T1000 (cell line): ENCODE measurements around the gene ACO1.
A peak's percentile ranks its signal among the peaks of the same experiment; 100 is the strongest.

Experiments
- DNase-seq: peaks from one replicate; lab custom pipeline; 2025; ENCODE audit warnings: mixed read lengths; lab: John Stamatoyannopoulos, UW

ACO1 gene

DNA sequence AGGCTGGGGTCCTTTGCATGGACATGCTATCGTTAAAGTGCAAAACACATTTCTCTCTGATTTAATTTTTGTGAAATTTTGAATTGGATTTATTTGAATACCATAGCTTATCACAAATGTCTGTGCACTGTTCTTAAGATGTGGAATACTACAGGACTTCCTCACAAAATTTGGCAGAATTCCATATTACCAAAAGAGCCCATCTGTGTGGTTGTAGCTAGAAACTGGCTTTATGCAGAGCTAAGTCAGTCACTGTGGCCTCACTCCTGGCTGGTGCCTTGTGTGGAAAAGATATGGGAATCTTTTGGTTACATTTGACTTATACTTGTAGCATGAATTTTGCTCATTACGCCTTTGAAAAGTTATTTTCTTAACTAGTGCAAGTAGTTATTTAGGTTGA, 35.5 kb downstream of the ACO1 start:
- DNase-seq, result no peak

DNA sequence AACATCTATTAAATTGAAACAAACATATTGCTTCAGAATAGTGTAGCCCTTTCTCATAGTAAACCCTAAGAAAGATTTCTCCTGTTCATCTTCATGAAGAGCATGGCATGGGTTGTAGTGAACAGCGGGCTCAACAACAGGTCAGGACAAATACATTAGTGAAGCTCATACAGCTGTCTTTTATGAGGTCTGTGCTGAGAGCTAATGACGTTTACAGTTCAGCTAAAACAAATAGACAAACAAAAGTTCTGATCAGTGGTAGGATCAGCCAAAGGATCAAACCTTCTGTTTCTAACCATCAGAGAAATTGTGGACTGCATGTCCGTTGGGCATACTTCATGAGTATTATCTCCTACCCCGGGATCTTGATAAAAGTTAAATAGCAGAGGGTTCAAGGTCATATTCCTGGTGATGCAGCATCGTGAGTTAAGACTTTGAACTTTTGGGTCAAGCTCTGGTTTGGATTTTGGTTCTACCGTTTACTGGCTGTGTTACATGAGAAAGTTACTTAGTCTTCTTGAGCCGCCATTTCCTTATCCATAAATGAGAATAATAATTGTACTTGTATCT, 37.9 kb downstream of the ACO1 start:
- no peak for DNase-seq

DNA sequence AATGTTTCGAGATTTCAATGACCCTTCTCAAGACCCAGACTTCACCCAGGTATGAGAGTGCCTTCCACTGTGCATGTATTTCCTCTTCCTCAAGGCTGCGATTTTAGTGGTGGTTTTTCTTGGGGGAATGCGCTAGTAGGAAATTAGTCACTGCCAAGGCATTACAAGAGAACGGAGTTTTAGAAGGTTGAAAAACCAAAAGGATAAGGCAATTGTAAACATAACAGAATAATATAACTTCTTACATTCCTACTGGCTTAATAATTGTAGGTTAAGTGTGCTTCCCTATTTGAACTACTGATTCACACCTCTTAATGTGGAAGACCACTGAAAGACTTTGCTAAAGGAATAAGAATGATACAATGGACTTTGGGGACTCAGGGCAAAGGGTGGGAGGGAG, 38.9 kb downstream of the ACO1 start:
- DNase-seq, result no peak

DNA sequence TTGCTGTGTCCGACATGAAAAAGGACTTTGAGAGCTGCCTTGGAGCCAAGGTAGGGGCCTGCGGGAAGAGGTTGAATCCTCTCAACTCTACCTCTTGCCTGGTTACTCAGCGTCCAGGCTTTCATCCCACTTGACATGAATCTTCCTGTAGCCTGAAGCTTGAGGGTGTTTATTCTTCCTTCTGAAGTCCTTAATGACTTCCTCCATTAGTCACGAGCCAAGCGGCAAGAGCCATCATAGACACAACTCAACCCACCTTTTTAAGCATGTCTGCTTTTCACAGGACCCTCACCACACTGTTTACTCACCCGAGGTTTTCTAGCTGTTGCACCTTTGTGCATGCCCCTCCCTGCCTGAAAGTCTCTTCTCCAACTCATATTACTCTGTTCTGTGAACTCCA, 40.2 kb downstream of the ACO1 start:
- DNase-seq, result no peak

DNA sequence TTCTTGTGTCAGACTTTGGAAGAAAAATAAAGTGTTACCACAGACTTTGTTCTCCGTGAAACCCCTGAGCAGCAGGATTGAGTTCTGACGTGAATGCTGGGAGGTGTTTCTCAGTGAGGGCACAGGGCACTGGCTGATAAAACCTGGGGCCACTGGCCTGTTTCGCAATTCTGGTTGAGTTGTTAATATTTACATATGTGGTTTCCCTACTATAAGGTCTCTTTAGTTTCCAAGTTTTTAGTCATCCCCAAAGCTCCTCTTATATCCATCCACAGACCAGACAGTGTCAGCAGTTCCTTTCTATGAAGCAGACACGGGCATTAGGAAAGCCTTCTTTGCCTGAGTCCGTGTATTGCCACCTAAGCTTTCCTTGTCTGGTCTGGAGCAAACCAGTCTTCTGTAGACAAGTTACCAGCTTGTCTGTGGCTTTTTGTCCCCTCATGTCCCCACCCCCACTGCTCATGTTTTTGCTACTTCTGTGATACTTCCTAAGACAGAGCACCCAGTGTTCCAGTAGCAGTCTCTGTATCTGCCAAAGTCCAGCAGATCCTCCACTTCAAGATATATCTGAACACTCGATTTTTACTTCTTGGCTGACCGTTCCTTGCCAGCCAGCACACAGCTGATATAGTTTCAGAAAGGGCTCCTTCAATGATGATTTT, 42.0 kb downstream of the ACO1 start:
- DNase-seq, result peak; percentile 23

DNA sequence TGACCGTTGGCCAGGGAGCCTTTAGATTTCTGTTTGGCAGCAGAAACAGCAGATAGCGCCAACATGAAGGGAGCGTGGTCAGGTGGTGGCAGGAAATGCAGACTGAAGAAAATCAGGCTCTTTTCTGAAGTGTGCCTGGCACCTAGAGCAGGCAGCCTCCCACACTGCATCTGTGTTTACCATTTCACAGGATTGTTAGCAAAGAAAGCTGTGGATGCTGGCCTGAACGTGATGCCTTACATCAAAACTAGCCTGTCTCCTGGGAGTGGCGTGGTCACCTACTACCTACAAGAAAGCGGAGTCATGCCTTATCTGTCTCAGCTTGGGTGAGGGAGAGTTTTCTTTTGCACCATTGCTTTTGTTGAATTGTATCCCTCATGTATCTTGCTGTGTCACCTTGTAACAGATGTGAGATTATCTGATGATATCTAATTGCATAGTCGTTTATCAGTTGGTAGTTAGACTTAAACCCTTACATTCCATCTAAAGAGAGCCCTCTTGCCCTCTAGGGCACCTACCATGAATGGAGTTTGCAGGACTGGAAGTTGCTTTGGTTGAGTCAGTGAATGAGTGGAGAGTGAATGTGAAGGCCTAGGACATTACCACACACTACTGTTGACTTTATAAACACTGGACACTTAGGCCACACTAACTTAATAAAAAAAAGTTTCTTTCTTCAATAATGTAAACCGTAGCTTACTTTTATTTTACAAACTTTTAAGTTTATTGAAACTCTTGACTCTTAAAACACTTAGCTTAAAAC, 42.8 kb downstream of the ACO1 start:
- no peak for DNase-seq

DNA sequence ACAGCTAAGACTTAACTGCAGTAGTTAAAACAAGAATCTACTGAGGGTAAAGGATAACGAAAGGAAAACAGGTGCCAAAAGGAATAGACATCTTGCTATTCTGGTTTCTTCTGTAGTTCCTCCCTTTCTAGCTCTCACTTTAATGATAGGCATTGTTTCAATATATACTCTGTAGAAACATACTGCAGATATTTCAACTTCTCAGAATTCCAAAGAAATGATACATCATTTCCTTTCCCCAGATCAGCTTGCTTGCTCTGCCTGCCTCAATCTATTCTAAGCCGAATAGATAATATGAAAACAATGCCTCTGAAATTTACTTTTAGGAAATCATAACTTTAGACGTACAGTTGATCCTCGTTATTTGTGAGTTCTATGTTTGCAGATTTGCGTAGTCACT, 46.3 kb downstream of the ACO1 start:
- no peak for DNase-seq

DNA sequence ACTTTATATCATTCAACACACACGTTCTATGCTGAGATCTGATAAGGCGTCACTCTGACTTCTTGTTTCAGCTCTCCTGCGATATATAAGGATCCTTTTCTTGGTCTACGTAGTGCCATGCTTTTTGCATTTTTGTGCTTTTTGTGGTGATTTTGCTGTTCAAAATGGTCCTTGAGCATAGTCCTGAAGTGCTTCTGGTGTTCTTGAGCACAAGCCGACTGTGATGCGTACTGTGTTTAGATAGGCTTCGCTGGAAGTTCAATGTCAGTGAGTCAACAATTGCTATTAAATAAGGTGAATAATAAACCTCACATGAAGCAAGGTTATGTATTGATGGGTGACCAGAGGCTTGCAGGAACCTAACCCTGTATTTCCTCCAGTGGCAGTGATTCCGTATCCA, 46.8 kb downstream of the ACO1 start:
- no peak for DNase-seq

DNA sequence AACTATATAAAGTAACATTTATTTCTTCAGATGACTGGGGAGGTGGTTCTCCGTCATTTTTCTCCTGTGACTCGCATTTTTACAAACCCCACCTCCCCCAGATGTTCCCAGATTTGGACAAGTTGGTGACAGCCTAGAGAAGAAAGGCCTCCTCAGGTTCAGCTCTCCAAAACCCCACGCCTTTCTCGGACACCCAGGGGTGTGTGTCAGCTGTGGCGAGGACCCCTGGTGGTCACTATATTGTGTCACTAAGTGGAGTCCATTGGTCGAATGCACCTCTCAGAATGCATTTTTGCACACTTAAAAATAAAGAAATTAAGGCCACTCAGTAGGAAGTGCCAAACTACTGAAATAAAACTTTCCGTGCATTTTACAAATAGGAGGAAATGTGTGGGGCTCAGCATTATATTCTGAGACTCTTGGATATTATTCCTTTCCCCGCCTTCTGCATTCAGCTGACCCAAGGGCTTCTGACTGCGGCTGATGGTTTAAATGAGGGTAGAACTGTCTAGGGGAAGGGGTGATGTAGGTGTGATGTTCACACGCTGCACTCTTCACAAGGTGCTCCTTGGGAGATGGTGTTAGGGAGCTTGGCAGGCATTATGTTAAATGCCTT, 47.6 kb downstream of the ACO1 start:
- no peak for DNase-seq

DNA sequence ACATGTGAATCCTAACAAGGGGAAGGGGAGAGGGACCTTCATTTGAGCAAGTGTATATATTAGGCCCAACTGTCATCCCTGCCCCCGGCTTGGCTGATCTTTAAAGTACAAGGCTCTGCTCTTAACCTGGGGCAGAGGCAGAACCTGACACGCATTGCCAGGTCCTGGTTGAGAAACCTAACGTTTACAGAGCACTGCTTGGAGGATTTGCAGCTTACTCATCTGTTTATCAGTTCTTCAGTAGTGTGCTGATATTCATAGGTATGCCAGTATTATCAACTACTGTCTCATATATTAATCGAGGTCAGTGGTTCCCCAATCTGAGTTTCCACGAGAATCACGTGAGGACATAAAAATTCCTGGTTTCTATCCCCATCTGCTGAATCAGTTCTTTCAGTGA, 50.4 kb downstream of the ACO1 start:
- DNase-seq, result no peak

DNA sequence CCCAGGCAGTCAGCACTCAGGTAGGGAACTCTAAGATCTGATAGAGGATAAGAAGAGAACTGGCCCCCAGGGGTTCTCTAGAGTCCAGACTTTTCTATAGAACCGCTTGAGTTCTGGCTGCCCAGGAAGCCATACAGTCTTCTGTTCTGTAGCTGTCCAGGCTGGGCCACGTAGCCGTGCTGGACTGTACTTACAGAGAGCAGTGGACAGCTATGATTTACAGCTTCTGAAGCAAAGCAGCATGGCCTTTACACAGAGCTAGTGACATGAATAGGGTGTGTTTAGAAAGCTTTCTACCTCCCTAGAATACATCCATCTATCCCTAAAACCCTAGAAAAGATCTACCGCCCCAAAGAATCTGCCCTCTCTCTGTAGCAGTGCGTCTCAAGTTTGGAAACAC, 57.2 kb downstream of the ACO1 start:
- DNase-seq, result no peak

DNA sequence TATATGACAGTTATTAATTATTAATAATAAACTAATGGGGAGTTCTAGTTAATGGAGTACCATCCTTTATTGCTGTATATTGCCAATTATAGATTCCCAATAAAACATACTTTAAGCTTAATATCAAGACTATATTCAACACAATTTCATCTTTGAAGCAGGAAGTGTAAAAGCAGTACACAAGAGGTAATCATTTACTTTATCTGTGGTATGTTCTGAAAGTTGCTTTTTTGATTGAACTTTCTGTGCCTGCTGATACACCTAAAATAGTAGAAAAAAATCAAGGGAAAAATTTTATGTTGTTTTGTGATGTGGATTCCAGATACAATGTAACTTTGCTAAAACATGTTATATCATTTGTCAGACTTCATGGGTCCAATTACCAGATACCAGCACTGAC, 58.0 kb downstream of the ACO1 start:
- DNase-seq, result no peak

DNA sequence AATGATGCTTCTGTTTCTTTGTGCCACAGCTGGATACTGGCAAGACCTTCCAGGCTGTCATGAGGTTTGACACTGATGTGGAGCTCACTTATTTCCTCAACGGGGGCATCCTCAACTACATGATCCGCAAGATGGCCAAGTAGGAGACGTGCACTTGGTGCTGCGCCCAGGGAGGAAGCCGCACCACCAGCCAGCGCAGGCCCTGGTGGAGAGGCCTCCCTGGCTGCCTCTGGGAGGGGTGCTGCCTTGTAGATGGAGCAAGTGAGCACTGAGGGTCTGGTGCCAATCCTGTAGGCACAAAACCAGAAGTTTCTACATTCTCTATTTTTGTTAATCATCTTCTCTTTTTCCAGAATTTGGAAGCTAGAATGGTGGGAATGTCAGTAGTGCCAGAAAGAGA, 65.5 kb downstream of the ACO1 start:
- DNase-seq, result no peak

DNA sequence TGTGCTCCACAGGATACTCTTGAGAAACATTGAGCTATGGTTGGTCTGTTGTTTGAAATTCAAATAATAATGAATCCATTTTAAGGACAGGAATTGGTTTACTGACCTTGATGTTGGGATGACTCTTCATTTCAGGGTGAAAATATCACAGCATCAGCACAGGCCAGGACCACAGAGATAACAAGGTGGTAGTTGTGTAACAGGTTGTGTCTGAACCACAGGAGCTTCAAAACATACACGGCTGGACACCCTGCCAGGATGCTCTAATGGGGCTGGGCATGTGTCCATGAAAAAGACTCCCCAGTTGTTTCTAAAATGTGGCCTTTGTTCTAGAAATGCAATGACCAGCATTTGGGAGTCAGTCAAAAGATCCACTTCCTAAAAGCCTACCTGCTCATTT, 69.8 kb downstream of the ACO1 start:
- DNase-seq, result no peak

DNA sequence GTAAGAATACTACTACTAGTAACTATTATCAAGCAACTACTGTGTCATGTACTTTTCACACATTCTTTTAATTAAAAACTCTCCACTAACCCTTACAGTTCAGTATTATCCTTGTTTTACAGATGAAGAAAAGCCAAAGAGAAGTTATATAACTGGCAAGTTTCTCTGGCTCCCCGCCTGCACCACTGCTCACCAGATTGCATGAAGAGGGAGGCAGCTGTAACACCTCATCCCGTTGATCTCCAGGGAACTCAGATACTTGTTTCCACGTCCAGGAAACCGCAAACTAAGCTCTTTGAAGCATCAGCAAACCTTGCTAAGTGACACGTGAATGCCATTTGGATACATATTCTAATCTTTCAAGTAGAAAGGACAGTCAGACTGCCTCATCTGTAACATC, 71.3 kb downstream of the ACO1 start:
- DNase-seq, result no peak

DNA sequence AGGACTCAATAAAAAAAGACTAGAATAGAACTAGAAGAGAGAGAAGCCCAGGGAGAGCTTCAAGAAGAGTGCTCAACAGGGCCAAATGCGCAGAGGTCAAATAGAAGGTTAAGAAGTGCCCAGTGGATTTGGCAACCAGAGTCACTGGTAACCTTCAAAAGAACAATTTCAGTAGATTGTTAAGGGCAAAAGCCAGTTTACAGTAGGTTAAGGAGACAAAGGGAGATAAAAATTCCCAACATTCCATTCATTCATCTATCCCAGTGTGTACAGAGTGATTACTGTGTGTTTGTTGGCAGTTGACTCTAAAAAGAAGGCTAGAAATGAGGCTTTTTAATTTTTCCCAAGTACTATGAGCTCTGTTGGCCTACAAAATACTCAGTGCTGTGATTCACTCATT, 72.1 kb downstream of the ACO1 start:
- DNase-seq, result no peak

DNA sequence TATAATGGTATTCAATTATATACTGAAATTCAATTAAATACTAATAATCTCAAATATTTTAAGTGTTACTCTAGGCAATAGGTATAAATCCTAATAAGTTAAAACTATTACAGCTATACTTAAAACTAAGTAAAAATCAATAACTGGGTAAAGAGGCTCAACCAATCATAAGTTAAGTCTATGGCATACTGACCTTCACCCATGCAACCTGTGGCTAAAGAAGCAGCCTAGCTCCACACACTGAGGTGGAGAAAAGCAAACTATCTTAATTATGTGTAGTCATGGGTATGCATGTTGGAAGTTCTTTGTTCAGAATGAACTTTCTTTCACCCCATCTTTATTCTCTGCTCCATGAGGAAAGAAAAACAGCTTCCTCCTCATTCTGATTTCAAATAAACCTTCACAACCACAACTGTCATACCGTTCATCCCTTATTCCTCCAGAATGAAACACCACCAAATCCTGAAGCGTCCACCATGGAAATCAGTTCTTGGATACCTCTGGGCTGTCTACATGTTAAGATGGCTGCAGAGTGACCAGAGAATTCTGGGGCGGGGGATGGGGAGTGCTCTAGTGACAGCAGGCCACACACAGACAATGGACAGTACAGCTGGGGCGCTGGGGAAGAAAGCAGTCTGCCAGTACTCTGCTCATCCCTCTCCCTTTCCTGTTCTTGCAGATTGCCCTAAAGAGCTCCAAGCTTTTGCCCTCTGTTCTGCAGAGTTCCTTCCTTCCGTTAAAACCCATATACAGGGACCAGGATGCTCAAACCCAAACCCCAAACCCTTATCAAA, 79.3 kb downstream of the ACO1 start:
- DNase-seq, result no peak

DNA sequence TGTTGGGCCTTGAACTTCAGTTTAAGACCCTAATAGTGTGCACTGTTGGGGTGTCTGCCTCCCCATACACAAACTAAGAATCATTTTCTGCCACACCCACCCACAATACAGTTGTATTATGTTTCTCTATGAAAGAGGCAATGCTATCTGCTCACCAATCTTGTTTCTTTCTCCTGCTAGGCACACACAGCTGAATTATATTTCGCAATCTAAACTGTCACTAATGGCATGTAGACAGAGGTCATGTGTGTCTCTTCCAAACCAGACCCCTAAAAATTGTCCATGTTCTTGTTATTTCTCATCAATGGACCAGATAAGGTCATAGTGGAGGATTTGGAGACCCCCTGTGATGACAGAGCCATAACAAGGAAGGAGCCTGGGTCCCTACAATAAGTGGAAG, 84.3 kb downstream of the ACO1 start:
- no peak for DNase-seq

DNA sequence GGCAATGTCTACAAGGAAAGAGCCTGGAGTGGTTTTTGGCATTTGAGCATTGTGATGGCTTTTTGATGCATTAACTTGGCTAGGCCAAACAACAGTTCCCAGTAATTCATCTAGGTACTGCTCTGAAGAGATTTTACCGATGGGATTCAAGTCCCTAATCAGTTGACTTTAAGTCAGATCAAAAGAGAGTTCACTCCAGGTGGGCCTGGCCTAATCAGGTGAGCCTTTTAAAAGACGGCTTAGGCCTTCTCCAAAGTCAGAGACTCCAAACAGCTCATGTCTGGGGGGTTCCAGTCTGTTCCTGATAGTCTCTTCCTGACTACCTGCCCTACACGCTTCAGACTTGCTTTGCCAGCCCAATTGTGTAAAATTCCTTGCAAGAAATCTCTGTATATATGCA, 87.9 kb downstream of the ACO1 start:
- DNase-seq, result no peak

DNA sequence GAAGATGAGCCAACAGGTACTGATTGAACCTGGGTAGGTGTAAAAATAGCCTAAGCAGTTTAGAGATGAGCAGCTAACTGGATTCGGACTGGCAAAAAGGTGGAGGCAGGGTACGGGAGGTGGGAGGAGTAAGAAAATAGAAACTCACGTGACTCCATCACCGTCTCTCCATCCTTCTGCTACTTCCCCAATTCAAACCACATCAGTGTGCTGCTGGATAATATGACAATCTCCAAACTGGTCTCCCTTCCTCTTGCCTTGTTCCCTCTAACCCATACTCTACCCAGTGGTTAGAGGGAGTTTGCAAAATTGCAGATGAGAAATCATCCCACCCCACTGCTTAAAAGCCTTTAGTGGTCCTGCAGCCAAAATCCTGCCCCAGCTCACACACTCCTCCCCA, 98.9 kb downstream of the ACO1 start:
- no peak for DNase-seq

DNA sequence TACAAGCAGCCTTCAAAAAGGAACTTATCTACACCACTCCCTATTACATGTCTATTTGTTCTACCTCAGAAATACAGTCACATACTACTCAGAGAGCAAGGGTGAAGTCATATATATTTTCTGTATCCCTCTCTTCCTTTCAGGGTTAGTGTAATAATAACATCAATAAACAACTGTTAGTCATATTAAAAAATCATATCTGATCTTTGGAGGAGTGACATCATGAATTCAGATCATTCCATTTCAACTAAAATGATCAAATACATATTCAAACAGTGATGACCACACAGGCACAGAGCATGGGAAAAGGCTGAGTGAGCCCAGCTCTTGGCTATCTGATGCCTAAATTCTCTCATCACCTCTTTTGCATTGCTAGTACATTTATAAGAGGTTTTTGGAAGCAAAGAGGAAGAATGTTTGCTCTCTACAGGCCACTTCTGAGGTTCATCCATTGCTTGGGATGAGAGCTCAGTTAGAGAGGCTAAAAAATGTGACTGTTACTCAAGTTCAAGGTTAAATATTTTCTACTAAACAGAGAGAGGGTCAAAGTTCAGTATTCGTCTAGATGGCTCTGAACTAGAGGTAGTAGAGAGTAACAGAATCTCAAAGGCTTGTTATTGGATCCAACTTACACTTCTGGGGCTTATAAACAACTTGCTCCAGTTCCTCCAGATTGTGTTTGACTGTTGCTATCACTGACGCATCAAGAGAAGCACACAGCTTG, 102.6 kb downstream of the ACO1 start:
- no peak for DNase-seq

DNA sequence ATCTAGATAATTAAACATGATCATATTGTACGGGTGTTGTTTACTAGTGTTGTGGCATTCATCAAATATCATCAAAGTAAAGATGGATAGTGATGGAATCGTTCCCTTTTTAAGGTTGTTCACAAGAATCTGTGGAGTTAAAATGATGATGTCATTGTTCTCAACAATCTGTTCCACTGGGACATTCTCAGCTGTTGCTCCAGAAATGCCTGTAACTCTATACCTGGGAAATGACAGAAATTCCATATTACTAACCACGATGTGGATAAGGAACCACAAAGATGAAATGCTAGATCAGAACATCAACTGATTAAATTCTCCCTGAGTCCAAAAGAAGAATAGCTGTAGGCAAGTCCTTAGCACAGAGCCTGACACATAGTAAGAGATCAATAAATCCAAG, 103.5 kb downstream of the ACO1 start:
- DNase-seq, result no peak
